ENCODE measurements around the gene SORCS2. TPM values are rescaled to one million over a fixed set of nuclear protein-coding genes. Genes with fewer than 3 reads are reported as not detected.

SORCS2 gene
- total RNA-seq, 1 experiment from 2014 or later, result not detected

- BruUV-seq (replicated peaks), result no TSS peak
- Mint-ChIP-seq H3K27ac (ENCODE audit: low read depth, unreplicated experiment) (no peak overlapping the region), H3K9me3 (ENCODE audit: unreplicated experiment) (no peaks in the 10 kb centered on the region), H3K27me3 (ENCODE audit: insufficient read depth, unreplicated experiment) (no peaks in the 10 kb centered on the region), H3K4me1 (ENCODE audit: insufficient read depth, unreplicated experiment) (peaks cover 6% of the 10 kb centered on the region), H3K4me3 (ENCODE audit: unreplicated experiment) (no peak overlapping the region), H3K36me3 (ENCODE audit: insufficient read depth, unreplicated experiment) (no peaks in the 10 kb centered on the region)
- intact Hi-C loops (cut with micrococcal nuclease), result no loop called here
- DNase-seq (ENCODE audit: unreplicated experiment), result no peak
- ChIA-PET POLR2A (interaction anchor here (0.7 kb wide), 1 partner anchor 155 kb away, joined by 3 read pairs; no protein-coding TSS in a partner anchor), CTCF (no interaction called here)
- no peak for TF ChIP-seq CTCF (IDR thresholded peaks at IDR 0.05; ENCODE audit: unreplicated experiment)
Measured at GRCh38 chr4:7372673-7373072, 180.3 kb downstream of the SORCS2 start.

DNA sequence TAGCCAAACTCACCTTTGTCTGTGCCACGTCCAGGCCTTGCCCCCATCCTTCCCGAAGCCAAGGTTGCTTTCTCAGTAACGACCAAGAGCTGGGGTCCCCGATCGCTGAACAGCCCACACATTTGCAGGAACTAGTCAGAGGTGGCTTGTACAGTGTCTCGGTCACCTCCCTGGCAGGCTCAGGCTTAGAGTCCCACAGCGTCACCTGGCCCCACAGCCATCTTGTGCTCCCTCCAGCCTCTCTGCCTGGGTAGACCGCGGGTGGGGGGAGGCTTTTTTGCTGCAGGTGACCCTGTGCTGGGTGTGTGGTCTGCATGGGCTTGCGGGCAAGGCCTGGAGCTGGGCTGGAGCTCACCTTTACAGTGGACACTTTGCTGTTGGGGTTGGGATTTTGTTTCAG lies 182.2 kb downstream of the SORCS2 start:
- POLR2A ChIA-PET, result no interaction called here
- no peak overlapping the region for H3K27ac Mint-ChIP-seq (ENCODE audit: low read depth, unreplicated experiment)
- CTCF ChIA-PET, result no interaction called here
- TF ChIP-seq CTCF (IDR thresholded peaks at IDR 0.05; ENCODE audit: unreplicated experiment), result no peak
- no peaks in the 10 kb centered on the region for H3K9me3 Mint-ChIP-seq (ENCODE audit: unreplicated experiment)
- H3K4me3 Mint-ChIP-seq (ENCODE audit: unreplicated experiment), result no peak overlapping the region
- H3K36me3 Mint-ChIP-seq (ENCODE audit: insufficient read depth, unreplicated experiment), result no peaks in the 10 kb centered on the region
- no TSS peak for BruUV-seq (replicated peaks)
- intact Hi-C loops (cut with micrococcal nuclease), result no loop called here
- H3K4me1 Mint-ChIP-seq (ENCODE audit: insufficient read depth, unreplicated experiment), result peaks cover 6% of the 10 kb centered on the region
- H3K27me3 Mint-ChIP-seq (ENCODE audit: insufficient read depth, unreplicated experiment), result no peaks in the 10 kb centered on the region
- DNase-seq (ENCODE audit: unreplicated experiment), result no peak

DNA sequence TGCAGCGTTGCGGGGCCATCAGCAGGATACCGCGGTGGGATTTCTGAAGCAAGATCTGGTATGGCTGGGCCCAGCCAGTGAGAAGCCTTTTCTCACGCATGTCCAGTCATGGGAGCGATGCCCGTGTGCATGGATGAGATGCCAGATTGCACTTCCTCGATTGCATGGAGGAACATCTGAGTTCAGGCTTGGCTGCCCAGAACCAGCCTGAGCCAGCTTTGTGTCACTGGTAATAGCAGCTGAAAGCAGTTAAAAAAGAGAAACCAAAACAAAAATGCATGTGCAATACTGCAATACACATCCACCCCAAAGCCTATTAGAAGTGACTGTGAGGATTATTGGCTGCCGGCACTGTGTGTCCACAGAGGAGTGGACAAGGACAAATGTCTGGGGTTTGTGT lies 183.1 kb downstream of the SORCS2 start:
- Mint-ChIP-seq H3K27ac (ENCODE audit: low read depth, unreplicated experiment) (no peak overlapping the region), H3K4me1 (ENCODE audit: insufficient read depth, unreplicated experiment) (peaks cover 6% of the 10 kb centered on the region), H3K36me3 (ENCODE audit: insufficient read depth, unreplicated experiment) (no peaks in the 10 kb centered on the region), H3K27me3 (ENCODE audit: insufficient read depth, unreplicated experiment) (no peaks in the 10 kb centered on the region), H3K9me3 (ENCODE audit: unreplicated experiment) (no peaks in the 10 kb centered on the region), H3K4me3 (ENCODE audit: unreplicated experiment) (no peak overlapping the region)
- intact Hi-C loops (cut with micrococcal nuclease), result no loop called here
- ChIA-PET CTCF (no interaction called here), POLR2A (no interaction called here)
- DNase-seq (ENCODE audit: unreplicated experiment), result no peak
- no TSS peak for BruUV-seq (replicated peaks)
- no peak for TF ChIP-seq CTCF (IDR thresholded peaks at IDR 0.05; ENCODE audit: unreplicated experiment)

GRCh38 chr4:7377223-7377865 lies 185.0 kb downstream of the SORCS2 start:
- H3K9me3 Mint-ChIP-seq (ENCODE audit: unreplicated experiment), result no peaks in the 10 kb centered on the region

More at GRCh38 chr4:7377223-7377865, 185.0 kb downstream of the SORCS2 start:
- DNase-seq (ENCODE audit: unreplicated experiment), result no peak
- no peaks in the 10 kb centered on the region for H3K36me3 Mint-ChIP-seq (ENCODE audit: insufficient read depth, unreplicated experiment)
- intact Hi-C loops (cut with micrococcal nuclease), result no loop called here
- H3K27ac Mint-ChIP-seq (ENCODE audit: low read depth, unreplicated experiment), result no peak overlapping the region
- TF ChIP-seq CTCF (IDR thresholded peaks at IDR 0.05; ENCODE audit: unreplicated experiment), result no peak
- ChIA-PET CTCF (interaction anchor here (0.7 kb wide), 1 partner anchor 46 kb away, joined by 3 read pairs; no protein-coding TSS in a partner anchor), POLR2A (no interaction called here)
- H3K4me1 Mint-ChIP-seq (ENCODE audit: insufficient read depth, unreplicated experiment), result peaks cover 5% of the 10 kb centered on the region
- no peak overlapping the region for H3K4me3 Mint-ChIP-seq (ENCODE audit: unreplicated experiment)
- BruUV-seq (replicated peaks), result no TSS peak
- no peaks in the 10 kb centered on the region for H3K27me3 Mint-ChIP-seq (ENCODE audit: insufficient read depth, unreplicated experiment)

All from MCF 10A (cell line).